Suprapubic skin (tissue), 4 donors: ENCODE data around the gene TENM3.

Experiments used
- CTCF ChIP-seq, 2 donors: fragments of 200-600 bp in 1 of 2; fragments of 450-650 bp in 1 of 2; sonication (generic) in 1 of 2; IDR thresholded peaks; one replicate each; pipeline ENCODE4 v1.5.1; 2016 to 2019; ENCODE audit warnings: antibody characterized with exemption in 2 of 2, mild to moderate bottlenecking in 1 of 2, moderate library complexity in 1 of 2
- POLR2A ChIP-seq, 2 donors: fragments of 450-650 bp; IDR thresholded peaks; one replicate each; pipeline ENCODE4 v1.6.1; 2017; ENCODE audit warnings: antibody characterized with exemption in 2 of 2, mild to moderate bottlenecking in 2 of 2, moderate library complexity in 2 of 2
- POLR2AphosphoS5 ChIP-seq, 3 donors: sonication (generic); formaldehyde crosslinking; IDR thresholded peaks; one replicate each; pipeline ENCODE4 v1.6.1; 2017; ENCODE audit warnings: antibody characterized with exemption in 3 of 3

GRCh38 chr4:182394181-182394580 is 151.0 kb downstream of the TENM3 start:
- TF ChIP-seq CTCF (IDR thresholded peaks at IDR 0.05) (no peak), POLR2A (IDR thresholded peaks at IDR 0.05) (no peak), POLR2AphosphoS5 (IDR thresholded peaks at IDR 0.05) (no peak)
